CD4-positive, alpha-beta T cell (primary cell): ENCODE measurements around the gene SUN2. TPM values are rescaled to one million over a fixed set of nuclear protein-coding genes. Genes with fewer than 3 reads are reported as not detected.
A peak's percentile ranks its signal among the peaks of the same experiment; 100 is the strongest.

Source experiments
- ATAC-seq: fragments of 200-7000 bp; cut with Tn5 transposase; one replicate; pipeline ENCODE4 v1.10.0; 2022; ENCODE audit warnings: mild to moderate bottlenecking; ENCODE audit not compliant: poor library complexity
- CTCF ChIA-PET: fragments of 350-600 bp; sonication (Branson Sonifier 250); formaldehyde crosslinking; loops from one replicate; lab custom pipeline; 2021; ENCODE audit warnings: antibody characterized with exemption, inconsistent platforms; lab: Charles Lee
- POLR2A ChIA-PET: fragments of 350-600 bp; sonication (Branson Sonifier 250); formaldehyde crosslinking; loops from one replicate; lab custom pipeline; 2021; ENCODE audit warnings: antibody characterized with exemption, inconsistent platforms; lab: Charles Lee
- DNase-seq, 14 experiments: peaks; one replicate each; pipeline ENCODE4 v3.0.0-alpha.2; 2013 to 2020; ENCODE audit warnings: mixed read lengths in 2 of 14
- H3K27ac ChIP-seq, 2 donors: one replicate each; pipeline versions ENCODE4 v1.5.1 to v1.7.0; 2013; ENCODE audit warnings: low read length in 2 of 2, low read depth in 1 of 2, mild to moderate bottlenecking in 1 of 2
- H3K27me3 ChIP-seq, 2 experiments: 1 replicate in 1 of 2; 2 replicates in 1 of 2; pipeline versions ENCODE4 v1.6.1 to v1.7.0; 2013; ENCODE audit warnings: low read length in 2 of 2, control low read depth in 1 of 2, mild to moderate bottlenecking in 1 of 2, moderate library complexity in 1 of 2; ENCODE audit not compliant: insufficient read depth in 2 of 2, control insufficient read depth in 1 of 2
- H3K36me3 ChIP-seq: one replicate; pipeline ENCODE4 v1.6.1; 2013; ENCODE audit warnings: low read length, control low read depth; ENCODE audit not compliant: insufficient read depth
- H3K4me1 ChIP-seq: one replicate; pipeline ENCODE4 v1.6.1; 2013; ENCODE audit warnings: low read length, control low read depth; ENCODE audit not compliant: insufficient read depth
- H3K4me3 ChIP-seq: one replicate; pipeline ENCODE4 v1.5.1; 2013; ENCODE audit warnings: mild to moderate bottlenecking, low read length, moderate library complexity
- H3K9me3 ChIP-seq, 2 experiments: 1 replicate in 1 of 2; 2 replicates in 1 of 2; pipeline versions ENCODE4 v1.6.1 to v1.7.0; 2013; ENCODE audit warnings: low read length in 2 of 2, mild to moderate bottlenecking in 2 of 2, control low read depth in 1 of 2, moderate library complexity in 1 of 2; ENCODE audit not compliant: control insufficient read depth in 1 of 2, insufficient read depth in 1 of 2
- H3K27ac Mint-ChIP-seq: one replicate; pipeline ENCODE4 v1.8.0; 2020; ENCODE audit warnings: mixed read lengths
- H3K27me3 Mint-ChIP-seq: one replicate; pipeline ENCODE4 v1.8.0; 2021; ENCODE audit warnings: mixed read lengths
- H3K36me3 Mint-ChIP-seq: one replicate; pipeline ENCODE4 v1.8.0; 2021; ENCODE audit warnings: low read depth, mixed read lengths
- H3K4me1 Mint-ChIP-seq: one replicate; pipeline ENCODE4 v1.8.0; 2021; ENCODE audit warnings: low read depth, mixed read lengths
- H3K4me3 Mint-ChIP-seq: one replicate; pipeline ENCODE4 v1.8.0; 2020; ENCODE audit warnings: mild to moderate bottlenecking, mixed read lengths
- H3K9me3 Mint-ChIP-seq: one replicate; pipeline ENCODE4 v1.8.0; 2020; ENCODE audit warnings: mixed read lengths
- CTCF ChIP-seq: fragments of 200-600 bp; IDR thresholded peaks from one replicate; pipeline ENCODE4 v1.8.0; 2022; ENCODE audit warnings: antibody characterized with exemption, mild to moderate bottlenecking
- intact Hi-C, 2 experiments: fragments of 100-400 bp; cut with DNase I in 1 of 2; cut with micrococcal nuclease in 1 of 2; formaldehyde crosslinking; loops; one replicate each; pipeline versions ENCODE4 v1.15.1 to v1.9.0; 2023 to 2025; cut with DNase I, micrococcal nuclease
- total RNA-seq, 174 experiments: library from RNA in 2 of 174; stranded (reverse) in 2 of 174; gene quantifications; one replicate each; pipeline ENCODE4 v1.2.3 and lab custom pipeline; 2021 to 2026

The SUN2 gene
- total RNA-seq, 2 experiments from 2014 or later: 440 to 453 TPM

- Histone ChIP-seq H3K27me3 (no peaks in the 10 kb centered on the region), H3K4me3 (peak overlapping the region; percentile 58), H3K9me3 (no peaks in the 10 kb centered on the region), H3K4me1 (peaks cover 53% of the 10 kb centered on the region), H3K27ac (peak overlapping the region in 1 of 2 donors; percentile 70), H3K36me3 (peaks cover 8% of the 10 kb centered on the region)
- ChIA-PET CTCF (interaction anchor here (1.0 to 6.3 kb wide), 3 partner anchors 17 to 55 kb away, joined by 3 to 58 read pairs (median 5); partner anchors contain the start of gene TOMM22), POLR2A (interaction anchor here (0.8 to 4.9 kb wide), 9 partner anchors 10 to 301 kb away, joined by 3 to 66 read pairs (median 5); partner anchors contain the start of genes CBY1, DDX17 and TOMM22)
- TF ChIP-seq CTCF: no peak
- DNase-seq (no peak), ATAC-seq (no peak)
- peaks cover 5% of the 10 kb centered on the region for H3K27me3 Mint-ChIP-seq
- no peaks in the 10 kb centered on the region for H3K9me3 Mint-ChIP-seq
- peaks cover 62% of the 10 kb centered on the region for H3K4me1 Mint-ChIP-seq
- peak overlapping the region; percentile 95 for H3K4me3 Mint-ChIP-seq
- peak overlapping the region; percentile 100 for H3K27ac Mint-ChIP-seq
- intact Hi-C loops: loop anchor here in 1 of 2 experiments (10.0 kb wide), 1 partner anchor 294 kb away; no protein-coding TSS in a partner anchor
- H3K36me3 Mint-ChIP-seq: peaks cover 59% of the 10 kb centered on the region
Measured at GRCh38 chr22:38699143-38699542, 56.7 kb downstream of the SUN2 start.

GRCh38 chr22:38698407-38699094 lies 57.2 kb downstream of the SUN2 start:
- DNase-seq (no peak), ATAC-seq (no peak)
- H3K9me3 ChIP-seq: no peaks in the 10 kb centered on the region
- Mint-ChIP-seq H3K4me3 (peak overlapping the region; percentile 95), H3K27me3 (peaks cover 5% of the 10 kb centered on the region), H3K36me3 (peaks cover 65% of the 10 kb centered on the region), H3K9me3 (no peaks in the 10 kb centered on the region), H3K4me1 (peaks cover 59% of the 10 kb centered on the region), H3K27ac (peak overlapping the region; percentile 100)
- H3K4me3 ChIP-seq: no peak overlapping the region
- TF ChIP-seq CTCF: no peak
- H3K4me1 ChIP-seq: peaks cover 53% of the 10 kb centered on the region
- POLR2A ChIA-PET: interaction anchor here (1.5 to 4.9 kb wide), 5 partner anchors 8 to 53 kb away, joined by 5 to 66 read pairs (median 9); partner anchors contain the start of genes CBY1, GTPBP1 and TOMM22
- peak overlapping the region in 1 of 2 donors; percentile 70 for H3K27ac ChIP-seq
- H3K36me3 ChIP-seq: peaks cover 8% of the 10 kb centered on the region
- intact Hi-C loops: loop anchor here in 1 of 2 experiments (10.0 kb wide), 1 partner anchor 294 kb away; no protein-coding TSS in a partner anchor
- CTCF ChIA-PET: interaction anchor here (1.0 to 6.3 kb wide), 2 partner anchors 16 to 54 kb away, joined by 5 to 58 read pairs; partner anchors contain the start of gene TOMM22
- H3K27me3 ChIP-seq: no peaks in the 10 kb centered on the region

GRCh38 chr22:38697425-38698089 lies 58.2 kb downstream of the SUN2 start:
- no peak overlapping the region for H3K4me3 ChIP-seq
- no peaks in the 10 kb centered on the region for H3K9me3 Mint-ChIP-seq
- peaks cover 68% of the 10 kb centered on the region for H3K4me1 Mint-ChIP-seq
- ChIA-PET POLR2A (interaction anchor here (3.9 to 4.9 kb wide), 2 partner anchors 9 to 15 kb away, joined by 23 to 66 read pairs; partner anchors contain the start of genes GTPBP1 and TOMM22), CTCF (interaction anchor here (1.6 to 6.3 kb wide), 2 partner anchors 10 to 15 kb away, joined by 3 to 58 read pairs; partner anchors contain the start of gene TOMM22)
- intact Hi-C loops: loop anchor here in 1 of 2 experiments (10.0 kb wide), 1 partner anchor 293 kb away; no protein-coding TSS in a partner anchor
- peaks cover 57% of the 10 kb centered on the region for H3K4me1 ChIP-seq
- H3K27me3 Mint-ChIP-seq: peaks cover 5% of the 10 kb centered on the region
- no peak for ATAC-seq
- peaks cover 8% of the 10 kb centered on the region for H3K36me3 ChIP-seq
- peak overlapping the region; percentile 95 for H3K4me3 Mint-ChIP-seq
- peak overlapping the region; percentile 100 for H3K27ac Mint-ChIP-seq
- no peaks in the 10 kb centered on the region for H3K9me3 ChIP-seq
- no peak overlapping the region for H3K27ac ChIP-seq
- no peak for TF ChIP-seq CTCF
- peaks cover 74% of the 10 kb centered on the region for H3K36me3 Mint-ChIP-seq
- DNase-seq: no peak
- no peaks in the 10 kb centered on the region for H3K27me3 ChIP-seq
